Activated B cell treated with CpG ODN at 0.5 μM for 24 hours (primary cell): ENCODE measurements around the gene SHISA3. TPM values are rescaled to one million over a fixed set of nuclear protein-coding genes. Genes with fewer than 3 reads are reported as not detected.

Source experiments
- ATAC-seq: fragments of 200-7000 bp; cut with Tn5 transposase; one replicate; pipeline ENCODE4 v1.10.0; 2021; ENCODE audit warnings: low read depth, mild to moderate bottlenecking, moderate library complexity
- CTCF ChIA-PET: fragments of 350-600 bp; sonication (Branson Sonifier 250); formaldehyde crosslinking; loops from one replicate; lab custom pipeline; 2021; ENCODE audit warnings: antibody characterized with exemption; lab: Charles Lee
- POLR2A ChIA-PET: fragments of 350-600 bp; sonication (Branson Sonifier 250); formaldehyde crosslinking; loops from one replicate; lab custom pipeline; 2021; ENCODE audit warnings: antibody characterized with exemption; lab: Charles Lee
- DNase-seq: peaks from one replicate; pipeline ENCODE4 v3.0.0; 2022
- H3K27ac Mint-ChIP-seq: one replicate; pipeline ENCODE4 v1.8.0; 2020; ENCODE audit warnings: mixed read lengths
- H3K27me3 Mint-ChIP-seq: one replicate; pipeline ENCODE4 v1.8.0; 2021; ENCODE audit warnings: mixed read lengths
- H3K36me3 Mint-ChIP-seq: one replicate; pipeline ENCODE4 v1.8.0; 2021; ENCODE audit warnings: low read depth, mixed read lengths
- H3K4me1 Mint-ChIP-seq: one replicate; pipeline ENCODE4 v1.8.0; 2021; ENCODE audit warnings: mixed read lengths
- H3K4me3 Mint-ChIP-seq: one replicate; pipeline ENCODE4 v1.8.0; 2020; ENCODE audit warnings: mild to moderate bottlenecking, mixed read lengths
- H3K9me3 Mint-ChIP-seq: one replicate; pipeline ENCODE4 v1.8.0; 2020; ENCODE audit warnings: mixed read lengths
- intact Hi-C: fragments of 100-400 bp; cut with micrococcal nuclease; formaldehyde crosslinking; loops from one replicate; pipeline ENCODE4 v1.15.1; 2024
- total RNA-seq: library from RNA; stranded (reverse); gene quantifications from 2 replicates; pipeline ENCODE4 v1.2.3, GENCODE V29; 2022
- TF ChIP-seq, protein P1 (sequence below): fragments of 200-600 bp; IDR thresholded peaks from one replicate; pipeline ENCODE4 v1.8.0; 2022; ENCODE audit warnings: antibody characterized with exemption, mild to moderate bottlenecking

SHISA3 gene
- total RNA-seq, 1 donor from 2014 or later: not detected

DNA sequence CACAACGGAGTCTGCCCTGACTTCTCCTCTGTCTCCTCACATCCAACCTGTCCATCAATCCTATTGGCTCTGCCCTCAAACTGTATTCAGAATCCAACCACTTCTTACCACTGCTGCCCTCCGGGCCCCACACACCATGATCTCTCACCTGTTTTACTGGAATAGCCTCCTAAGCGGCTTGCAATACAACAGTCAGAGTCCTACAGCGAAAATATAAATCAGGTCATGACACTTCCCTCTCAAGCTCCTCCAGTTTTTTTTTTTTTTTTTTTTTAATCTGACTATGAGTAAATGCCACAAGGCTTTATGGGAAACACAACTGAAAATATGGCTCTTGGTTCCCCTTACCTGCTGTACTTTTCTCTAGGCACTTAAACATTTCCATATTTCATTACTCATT, 42.8 kb downstream of the SHISA3 start:
- no peak overlapping the region for H3K4me3 Mint-ChIP-seq
- ATAC-seq: no peak
- peaks cover 79% of the 10 kb centered on the region for H3K36me3 Mint-ChIP-seq
- POLR2A ChIA-PET: no interaction called here
- no peak for DNase-seq
- H3K4me1 Mint-ChIP-seq: no peaks in the 10 kb centered on the region
- no peaks in the 10 kb centered on the region for H3K27me3 Mint-ChIP-seq
- H3K9me3 Mint-ChIP-seq: no peaks in the 10 kb centered on the region
- TF ChIP-seq, protein P1, sequence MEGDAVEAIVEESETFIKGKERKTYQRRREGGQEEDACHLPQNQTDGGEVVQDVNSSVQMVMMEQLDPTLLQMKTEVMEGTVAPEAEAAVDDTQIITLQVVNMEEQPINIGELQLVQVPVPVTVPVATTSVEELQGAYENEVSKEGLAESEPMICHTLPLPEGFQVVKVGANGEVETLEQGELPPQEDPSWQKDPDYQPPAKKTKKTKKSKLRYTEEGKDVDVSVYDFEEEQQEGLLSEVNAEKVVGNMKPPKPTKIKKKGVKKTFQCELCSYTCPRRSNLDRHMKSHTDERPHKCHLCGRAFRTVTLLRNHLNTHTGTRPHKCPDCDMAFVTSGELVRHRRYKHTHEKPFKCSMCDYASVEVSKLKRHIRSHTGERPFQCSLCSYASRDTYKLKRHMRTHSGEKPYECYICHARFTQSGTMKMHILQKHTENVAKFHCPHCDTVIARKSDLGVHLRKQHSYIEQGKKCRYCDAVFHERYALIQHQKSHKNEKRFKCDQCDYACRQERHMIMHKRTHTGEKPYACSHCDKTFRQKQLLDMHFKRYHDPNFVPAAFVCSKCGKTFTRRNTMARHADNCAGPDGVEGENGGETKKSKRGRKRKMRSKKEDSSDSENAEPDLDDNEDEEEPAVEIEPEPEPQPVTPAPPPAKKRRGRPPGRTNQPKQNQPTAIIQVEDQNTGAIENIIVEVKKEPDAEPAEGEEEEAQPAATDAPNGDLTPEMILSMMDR: no peak
- CTCF ChIA-PET: no interaction called here
- intact Hi-C loops: no loop called here
- H3K27ac Mint-ChIP-seq: no peak overlapping the region

DNA sequence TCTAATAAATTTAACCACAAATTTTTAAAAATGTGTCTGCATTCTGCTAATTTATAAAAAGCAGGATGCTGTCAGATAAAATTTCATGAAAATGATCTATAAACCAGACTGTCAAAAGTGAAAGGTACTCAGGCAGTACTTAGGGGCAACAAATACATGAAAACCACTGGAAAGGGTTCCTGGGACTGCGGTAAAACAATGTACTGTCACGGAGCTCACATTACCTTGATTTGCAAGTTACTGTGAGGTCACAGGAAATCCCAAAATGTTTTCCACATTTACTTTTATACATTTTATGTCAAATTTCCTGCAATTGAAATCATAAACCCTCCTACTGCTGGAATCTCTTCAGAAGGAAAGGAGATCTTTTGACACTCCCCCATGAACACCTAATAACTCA, 45.3 kb downstream of the SHISA3 start:
- ChIA-PET POLR2A (no interaction called here), CTCF (no interaction called here)
- DNase-seq: no peak
- H3K36me3 Mint-ChIP-seq: peaks cover 70% of the 10 kb centered on the region
- no peak overlapping the region for H3K4me3 Mint-ChIP-seq
- no peaks in the 10 kb centered on the region for H3K27me3 Mint-ChIP-seq
- intact Hi-C loops: no loop called here
- no peaks in the 10 kb centered on the region for H3K4me1 Mint-ChIP-seq
- H3K9me3 Mint-ChIP-seq: no peaks in the 10 kb centered on the region
- H3K27ac Mint-ChIP-seq: no peak overlapping the region
- TF ChIP-seq, protein P1: no peak
- no peak for ATAC-seq

DNA sequence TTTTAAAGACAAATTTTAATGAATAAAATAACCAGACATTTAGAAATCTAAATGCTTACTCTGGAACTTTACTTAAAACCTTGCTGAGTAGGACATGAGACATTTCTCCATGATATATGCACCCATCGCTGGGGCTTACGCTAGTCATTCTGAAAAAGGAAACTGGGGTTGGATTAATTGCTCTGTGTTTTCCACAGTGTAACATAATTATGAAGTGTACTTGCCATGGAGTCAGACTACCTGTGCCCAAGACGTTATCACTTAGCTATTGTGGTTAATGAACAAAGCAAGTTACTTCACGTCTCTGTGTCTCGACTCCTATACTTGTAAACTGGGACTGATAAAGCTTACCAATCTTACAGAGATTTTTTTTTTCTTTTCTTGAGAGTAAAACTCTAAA, 47.8 kb downstream of the SHISA3 start:
- POLR2A ChIA-PET: no interaction called here

DNA sequence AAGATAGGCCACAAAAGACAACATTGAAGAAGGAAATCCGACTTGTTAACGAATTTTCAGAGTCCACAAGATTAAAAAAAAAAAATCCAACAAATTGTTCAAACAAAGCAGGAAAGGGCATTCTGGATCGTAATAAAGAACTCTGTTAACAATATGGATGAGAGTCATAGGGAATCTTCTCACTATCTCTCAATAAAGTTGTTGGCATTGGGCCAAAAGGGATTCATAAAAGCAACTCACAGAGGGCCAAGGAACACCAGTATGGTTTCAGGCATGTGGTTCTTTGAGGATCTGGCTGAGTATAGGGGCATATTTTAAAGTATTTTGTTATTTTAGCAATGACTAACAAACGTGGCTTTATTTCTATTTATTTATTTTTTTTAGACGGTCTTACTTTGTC, 49.5 kb downstream of the SHISA3 start:
- no peaks in the 10 kb centered on the region for H3K27me3 Mint-ChIP-seq
- POLR2A ChIA-PET: no interaction called here
- ATAC-seq (no peak), DNase-seq (no peak)
- no peak overlapping the region for H3K27ac Mint-ChIP-seq
- TF ChIP-seq, protein P1: no peak
- no peaks in the 10 kb centered on the region for H3K4me1 Mint-ChIP-seq
- CTCF ChIA-PET: no interaction called here
- H3K36me3 Mint-ChIP-seq: peaks cover 68% of the 10 kb centered on the region
- intact Hi-C loops: no loop called here
- H3K4me3 Mint-ChIP-seq: no peak overlapping the region
- peaks cover 4% of the 10 kb centered on the region for H3K9me3 Mint-ChIP-seq

More for the DNA sequence above, 47.8 kb downstream of the SHISA3 start:
- intact Hi-C loops: no loop called here
- Mint-ChIP-seq H3K9me3 (peaks cover under 1% of the 10 kb centered on the region), H3K27me3 (no peaks in the 10 kb centered on the region), H3K4me1 (no peaks in the 10 kb centered on the region), H3K27ac (no peak overlapping the region), H3K4me3 (no peak overlapping the region), H3K36me3 (peaks cover 58% of the 10 kb centered on the region)
- CTCF ChIA-PET: no interaction called here
- TF ChIP-seq, protein P1: no peak
- no peak for ATAC-seq
- no peak for DNase-seq

Other genes starting within 250 kb of the SHISA3 start
- gene BEND4, start 244.8 kb upstream of the SHISA3 start, total RNA-seq: 14.1 TPM in 2 replicates